GM18498 (cell line): ENCODE results near the gene MAPK8IP1.

Source experiments
- ATAC-seq: cut with Tn5 transposase; IDR thresholded peaks from one replicate; pipeline ENCODE4 v1.9.1; 2021; ENCODE audit warnings: mild to moderate bottlenecking, moderate library complexity; ENCODE audit not compliant: unreplicated experiment

MAPK8IP1 gene

DNA sequence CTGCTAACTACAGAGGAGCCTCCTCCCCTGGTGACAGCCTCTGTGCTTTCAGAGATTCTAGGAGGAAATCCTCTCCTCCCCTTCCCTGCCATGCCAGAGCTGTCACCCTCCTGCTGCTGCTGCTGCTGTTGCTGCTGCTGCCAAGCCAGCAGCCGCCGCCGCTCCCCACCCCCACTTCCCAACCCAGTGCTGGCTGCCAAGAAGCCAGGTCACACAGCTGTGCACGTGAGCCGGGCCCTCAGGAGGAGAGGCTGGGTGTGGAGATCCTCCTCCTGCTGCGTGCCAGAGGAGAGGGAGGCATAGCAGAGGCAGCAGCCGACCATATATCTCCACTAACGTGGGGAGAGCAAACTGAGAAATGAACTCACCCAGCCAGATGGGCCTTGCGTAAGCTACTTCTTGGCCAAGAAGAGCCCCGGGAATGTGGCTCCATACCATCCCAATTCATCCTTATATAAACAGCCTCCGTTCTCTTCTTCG, 25.8 kb upstream of the MAPK8IP1 start:
- ATAC-seq = no peak

DNA sequence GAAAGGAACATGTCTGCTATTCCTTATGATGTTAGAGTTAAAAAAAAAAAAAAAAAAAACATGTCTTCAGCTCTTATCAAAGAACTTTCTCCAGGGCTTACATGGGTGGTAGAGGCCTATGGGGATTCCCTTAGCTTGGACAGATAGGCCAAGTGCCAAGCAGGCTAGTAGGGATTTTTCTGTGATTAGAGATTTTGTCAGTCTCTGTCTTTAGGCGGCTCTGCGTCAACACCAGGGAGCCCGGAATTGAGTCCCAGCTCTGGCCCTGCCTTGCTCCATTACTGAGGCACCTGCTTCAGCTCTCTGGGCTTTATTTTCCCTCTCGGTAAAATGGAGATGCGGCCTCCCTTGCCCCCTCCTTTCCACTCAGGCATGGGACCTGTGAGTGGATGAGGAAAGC, 25.1 kb upstream of the MAPK8IP1 start:
- ATAC-seq = no peak

DNA sequence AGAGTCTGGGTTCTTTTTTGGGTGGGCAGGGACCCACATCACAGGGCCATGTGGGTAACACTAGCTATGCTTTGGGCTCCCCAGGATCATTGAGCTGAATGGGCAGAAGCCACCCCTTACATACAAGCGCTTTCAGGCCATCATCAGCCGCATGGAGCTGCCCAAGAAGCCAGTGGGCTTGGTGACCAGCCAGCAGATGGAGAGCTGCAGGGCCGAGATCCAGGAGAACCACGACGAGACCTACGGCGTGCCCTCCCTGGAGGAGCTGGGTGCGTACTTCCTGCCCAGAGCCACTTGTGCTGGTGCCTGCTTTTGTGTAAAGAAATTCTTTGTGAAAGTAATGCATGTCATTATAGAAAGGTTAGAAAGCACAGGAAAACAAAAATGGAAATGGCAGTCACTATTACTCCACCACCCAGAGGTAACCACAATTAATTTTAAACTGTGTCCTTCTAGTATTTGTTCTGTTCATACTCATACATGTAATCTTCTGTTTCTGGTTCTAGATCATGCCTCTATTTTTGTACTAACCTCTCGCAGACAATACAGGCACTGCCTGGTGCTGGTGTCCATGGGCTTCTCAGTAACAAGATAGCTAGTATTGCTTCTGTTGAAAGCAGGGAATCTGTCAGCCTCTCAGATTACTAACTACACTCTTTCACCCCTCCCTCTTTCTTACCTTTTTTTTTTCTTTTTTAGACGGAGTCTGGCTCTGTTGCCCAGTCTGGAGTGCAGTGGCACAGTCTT, 24.5 kb upstream of the MAPK8IP1 start:
- ATAC-seq = no peak

GRCh38 chr11:45864041-45864440, 21.4 kb upstream of the MAPK8IP1 start:
- no peak for ATAC-seq

GRCh38 chr11:45869551-45869950, 15.9 kb upstream of the MAPK8IP1 start:
- ATAC-seq = no peak

DNA sequence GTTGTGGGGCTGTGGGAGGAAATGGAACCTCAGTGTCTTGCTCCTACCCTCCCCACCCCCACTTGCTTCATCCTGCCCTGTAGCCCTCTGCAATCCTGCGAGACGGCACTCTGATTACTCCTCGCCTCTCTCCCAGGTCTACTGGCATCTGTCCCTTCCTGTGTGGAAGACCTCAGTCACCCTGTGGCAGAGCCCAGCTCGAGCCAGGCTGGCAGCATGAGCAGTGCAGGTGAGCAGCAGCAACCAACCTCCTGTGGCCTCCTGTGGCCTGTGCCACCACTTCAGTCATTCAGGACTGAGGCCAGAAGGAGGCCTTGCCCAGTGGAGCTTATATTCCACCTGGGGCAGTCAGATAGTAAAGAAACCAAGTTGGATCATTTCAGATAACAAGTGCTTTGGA, 14.7 kb upstream of the MAPK8IP1 start:
- no peak for ATAC-seq

GRCh38 chr11:45871638-45872037, 13.8 kb upstream of the MAPK8IP1 start:
- ATAC-seq = no peak

GRCh38 chr11:45872651-45873356, 12.6 kb upstream of the MAPK8IP1 start:
- ATAC-seq = no peak

DNA sequence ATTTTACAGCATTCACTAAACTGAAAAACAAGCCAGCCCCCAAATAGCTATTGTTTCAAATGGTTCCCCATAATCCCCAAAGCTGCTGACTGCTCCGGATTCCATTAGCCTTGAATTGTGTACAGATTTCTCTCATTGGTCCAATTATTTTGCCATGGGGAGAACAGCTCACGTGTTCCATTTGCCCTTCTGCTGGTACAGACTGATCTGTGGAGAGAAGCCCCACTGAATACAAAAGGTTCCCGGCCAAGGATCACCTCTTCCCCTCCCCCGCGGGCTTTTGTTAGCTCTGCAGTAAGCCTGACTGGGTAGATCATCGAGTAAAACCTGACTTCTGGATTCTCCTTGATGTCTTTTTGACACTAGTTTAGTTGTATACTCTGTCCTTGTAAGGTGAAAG, 9.1 kb upstream of the MAPK8IP1 start:
- ATAC-seq = no peak

GRCh38 chr11:45877221-45877620, 8.2 kb upstream of the MAPK8IP1 start:
- no peak for ATAC-seq

DNA sequence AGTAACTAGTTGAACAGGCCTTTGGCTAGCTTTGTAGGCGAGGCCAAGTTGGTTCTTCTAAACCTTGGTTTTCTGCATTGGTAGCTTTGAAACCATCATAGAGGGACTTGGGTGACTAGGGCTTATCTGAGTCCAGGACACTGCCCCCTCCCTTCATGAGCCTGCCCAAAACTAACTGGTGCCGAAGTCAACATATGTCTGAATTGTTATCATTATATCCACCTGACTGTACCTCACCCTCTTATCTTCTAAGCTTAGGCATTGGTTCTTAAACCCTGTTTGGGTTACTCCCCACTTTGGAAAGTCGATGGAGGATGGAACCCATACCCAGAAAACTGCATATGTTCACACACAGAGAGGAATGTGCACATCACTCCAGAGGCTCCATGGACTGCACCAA, 7.6 kb upstream of the MAPK8IP1 start:
- no peak for ATAC-seq

- no peak for ATAC-seq
Observed at GRCh38 chr11:45879803-45880686, 5.4 kb upstream of the MAPK8IP1 start.

DNA sequence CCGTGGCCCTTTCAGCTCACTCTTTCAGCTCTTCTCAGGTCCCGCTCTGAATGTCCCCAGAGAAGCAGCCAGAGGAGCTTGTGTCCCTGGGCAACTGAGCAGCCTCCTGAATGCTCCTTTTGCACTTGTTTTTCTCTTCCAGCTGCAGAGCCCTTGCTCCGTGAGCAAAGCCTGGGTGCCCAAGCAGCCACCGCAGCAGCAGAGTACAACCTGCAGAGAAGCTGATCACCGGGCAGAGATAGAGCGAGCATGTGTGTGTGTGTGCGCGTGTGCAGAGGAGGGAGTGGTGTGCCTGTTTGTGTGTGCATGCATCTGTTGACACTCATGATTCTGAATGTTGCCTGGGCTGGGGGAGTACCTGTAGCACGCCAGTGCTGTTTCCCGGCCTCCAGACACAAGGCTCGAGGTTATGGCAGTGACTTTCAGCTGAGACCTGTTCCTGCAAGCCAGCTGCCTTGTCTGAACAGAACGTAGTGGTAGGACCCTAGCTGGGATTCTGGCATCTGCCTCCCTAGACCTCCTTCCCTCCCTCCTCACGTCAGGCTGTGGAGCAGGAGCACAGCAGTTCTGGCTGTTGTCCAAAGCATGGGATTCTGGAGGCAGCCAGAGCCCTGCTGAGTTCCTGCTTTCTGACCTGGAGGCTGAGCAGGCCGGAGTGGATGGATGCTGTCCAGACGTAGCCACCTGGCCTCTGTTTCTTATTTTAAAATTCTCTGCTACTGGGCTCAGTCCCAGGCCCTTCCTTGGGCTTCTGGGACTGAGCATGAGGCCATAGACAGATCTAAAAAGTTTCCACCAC, 4.5 kb upstream of the MAPK8IP1 start:
- ATAC-seq = no peak

DNA sequence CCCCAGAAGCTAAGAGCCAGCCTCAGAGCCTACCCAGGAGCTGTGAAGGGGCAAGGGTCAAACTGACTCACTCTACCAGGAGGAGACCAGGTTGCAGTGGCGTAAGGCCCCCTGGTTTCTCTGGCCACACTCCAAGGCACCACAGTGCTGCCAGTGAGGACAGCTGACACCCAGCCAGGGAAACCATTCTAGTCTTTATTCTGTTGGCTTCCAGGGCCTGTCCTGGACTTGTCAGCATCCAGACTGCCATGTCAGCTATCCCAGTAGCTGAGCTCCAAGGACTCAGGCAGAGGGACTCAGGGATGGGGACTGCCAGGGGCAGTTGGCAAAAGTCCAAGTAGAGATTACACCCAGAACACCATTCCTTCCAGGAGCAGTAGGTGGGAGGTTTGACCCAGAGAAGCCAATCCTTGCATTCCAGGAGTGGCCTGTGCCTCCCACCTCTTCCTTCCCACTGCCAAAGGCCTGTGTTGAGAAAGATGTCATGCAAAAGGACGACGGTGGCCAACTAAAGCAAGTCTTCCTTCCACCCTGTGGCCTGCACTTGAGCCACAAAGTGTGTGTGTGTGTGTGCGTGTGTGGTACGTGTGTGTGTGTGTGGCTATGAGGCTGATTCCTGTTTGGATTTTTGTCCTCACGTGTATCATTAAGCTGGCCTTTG, 3.6 kb upstream of the MAPK8IP1 start:
- ATAC-seq = no peak

DNA sequence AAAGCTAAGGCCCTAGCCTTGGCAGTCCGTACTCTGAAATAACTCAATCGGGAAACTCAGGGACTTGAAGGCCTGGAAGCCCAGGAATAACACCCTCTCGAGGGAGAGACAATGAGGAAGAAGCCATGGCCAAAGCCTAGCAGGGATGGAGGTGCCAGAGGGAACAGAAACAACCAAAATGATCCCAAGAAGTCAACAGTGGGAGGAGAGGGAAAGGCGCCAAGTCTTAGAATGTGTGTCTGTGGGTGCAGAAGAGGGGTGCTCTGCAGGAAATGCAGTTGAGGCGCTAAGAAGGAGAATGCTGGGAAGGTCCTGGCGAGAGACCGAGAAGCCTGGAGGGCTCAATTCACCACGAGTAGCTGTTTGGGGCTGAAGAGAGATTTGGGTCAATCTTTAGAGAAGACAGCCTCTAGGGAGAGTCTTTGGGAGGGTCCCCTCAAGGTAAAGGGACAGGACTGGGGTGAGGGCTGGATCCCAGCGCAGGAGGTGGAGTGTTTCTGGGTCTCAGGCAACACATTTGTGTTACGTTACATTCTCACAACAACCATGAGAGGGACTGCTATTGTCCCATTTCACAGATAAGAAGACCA, 760 bp upstream of the MAPK8IP1 start:
- ATAC-seq = no peak

GRCh38 chr11:45885921-45886721, 670 bp downstream of the MAPK8IP1 start:
- ATAC-seq = no peak

- ATAC-seq = no peak
Observed at GRCh38 chr11:45886816-45887520, 1.5 kb downstream of the MAPK8IP1 start.

- no peak for ATAC-seq
Observed at GRCh38 chr11:45887587-45887986, 2.1 kb downstream of the MAPK8IP1 start.
